GM10266 (cell line): ENCODE data around the gene EPB41L4A.

ENCODE experiments used
- DNase-seq: peaks from one replicate; pipeline ENCODE4 v3.0.0; 2012; ENCODE audit errors: extremely low spot score
- TF ChIP-seq, protein P1 (sequence below): IDR thresholded peaks from 2 replicates; pipeline ENCODE4 v1.5.1; 2012; ENCODE audit warnings: mild to moderate bottlenecking, low read depth; ENCODE audit not compliant: control insufficient read depth, insufficient read depth; ENCODE audit errors: missing control alignments

Gene EPB41L4A

DNA sequence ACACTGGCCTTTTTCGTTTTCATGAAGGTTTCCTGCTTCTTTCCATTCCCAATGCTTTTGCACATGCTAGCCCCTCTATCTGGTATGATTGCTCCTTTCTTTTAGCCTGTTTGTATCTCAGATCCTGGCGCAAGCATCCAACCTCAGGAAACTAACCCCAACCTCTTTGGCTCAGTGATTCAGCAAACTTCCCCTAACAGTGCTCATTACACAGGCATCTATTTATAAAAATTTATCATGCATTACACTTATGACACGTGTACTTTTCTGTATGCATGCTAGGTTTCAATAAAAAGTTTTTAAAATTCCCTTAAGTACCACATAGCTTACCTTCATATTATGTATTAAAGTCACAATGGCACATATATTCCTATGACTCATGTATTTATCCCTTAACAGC is 218.9 kb downstream of the EPB41L4A start:
- DNase-seq, result no peak
- TF ChIP-seq, protein P1, sequence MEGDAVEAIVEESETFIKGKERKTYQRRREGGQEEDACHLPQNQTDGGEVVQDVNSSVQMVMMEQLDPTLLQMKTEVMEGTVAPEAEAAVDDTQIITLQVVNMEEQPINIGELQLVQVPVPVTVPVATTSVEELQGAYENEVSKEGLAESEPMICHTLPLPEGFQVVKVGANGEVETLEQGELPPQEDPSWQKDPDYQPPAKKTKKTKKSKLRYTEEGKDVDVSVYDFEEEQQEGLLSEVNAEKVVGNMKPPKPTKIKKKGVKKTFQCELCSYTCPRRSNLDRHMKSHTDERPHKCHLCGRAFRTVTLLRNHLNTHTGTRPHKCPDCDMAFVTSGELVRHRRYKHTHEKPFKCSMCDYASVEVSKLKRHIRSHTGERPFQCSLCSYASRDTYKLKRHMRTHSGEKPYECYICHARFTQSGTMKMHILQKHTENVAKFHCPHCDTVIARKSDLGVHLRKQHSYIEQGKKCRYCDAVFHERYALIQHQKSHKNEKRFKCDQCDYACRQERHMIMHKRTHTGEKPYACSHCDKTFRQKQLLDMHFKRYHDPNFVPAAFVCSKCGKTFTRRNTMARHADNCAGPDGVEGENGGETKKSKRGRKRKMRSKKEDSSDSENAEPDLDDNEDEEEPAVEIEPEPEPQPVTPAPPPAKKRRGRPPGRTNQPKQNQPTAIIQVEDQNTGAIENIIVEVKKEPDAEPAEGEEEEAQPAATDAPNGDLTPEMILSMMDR, result no peak

DNA sequence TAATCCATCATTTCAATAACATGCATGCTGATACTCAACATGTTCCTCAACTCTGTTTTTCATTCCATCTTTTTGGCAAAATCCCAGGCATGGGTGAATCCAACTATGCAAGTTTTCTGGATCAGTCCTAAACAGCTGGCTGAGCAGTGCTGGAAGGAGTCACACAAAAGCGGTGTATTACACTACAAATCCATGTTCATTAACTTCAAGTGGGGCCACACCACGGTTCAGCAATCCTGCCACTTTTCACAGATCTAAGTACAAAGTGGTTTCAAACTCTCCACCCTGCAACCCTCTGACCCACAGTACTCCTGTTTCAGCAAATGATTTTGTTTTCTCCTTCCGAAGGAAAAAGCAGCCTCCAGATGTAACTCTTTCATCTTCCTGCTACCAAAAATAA is 222.5 kb downstream of the EPB41L4A start:
- DNase-seq, result no peak
- TF ChIP-seq, protein P1, result no peak

DNA sequence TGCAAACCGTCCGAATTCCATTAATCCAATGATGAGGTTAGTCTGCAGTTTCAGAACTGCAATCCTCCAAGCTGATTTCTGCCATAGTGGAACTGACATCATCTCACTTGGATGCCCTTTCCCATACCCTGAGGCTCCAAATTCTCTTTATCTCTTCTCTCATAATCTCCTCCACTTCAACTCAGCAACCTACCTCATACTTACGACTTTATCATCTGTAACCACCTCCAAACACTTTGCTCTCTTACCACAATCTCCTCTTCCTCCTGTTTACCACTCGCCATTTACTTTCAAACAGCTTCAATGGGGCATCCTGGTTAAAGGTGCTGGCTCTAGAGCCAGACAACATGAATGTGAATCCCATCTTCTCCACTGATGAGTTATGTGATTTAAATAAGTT is 223.2 kb downstream of the EPB41L4A start:
- TF ChIP-seq, protein P1, result no peak
- no peak for DNase-seq

DNA sequence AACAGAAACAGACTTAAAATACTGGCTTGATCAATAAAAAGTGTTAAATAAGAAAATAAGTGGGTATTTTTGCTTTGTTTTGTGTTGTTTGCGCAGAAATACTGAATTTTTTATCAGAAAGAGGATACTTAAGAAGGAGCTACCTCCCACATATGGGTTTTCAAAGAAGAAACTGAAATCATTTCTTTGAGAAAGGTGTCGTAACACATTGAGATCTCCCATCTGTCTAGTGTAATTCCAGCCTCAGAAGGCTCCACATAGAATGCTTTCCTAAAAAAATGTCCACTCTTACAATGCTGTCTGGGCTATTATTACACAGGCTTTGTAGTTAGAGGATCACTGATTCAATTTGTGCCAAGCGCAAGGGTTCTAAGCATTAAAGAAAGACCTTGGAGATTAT is 226.2 kb downstream of the EPB41L4A start:
- TF ChIP-seq, protein P1, result no peak
- DNase-seq, result no peak

DNA sequence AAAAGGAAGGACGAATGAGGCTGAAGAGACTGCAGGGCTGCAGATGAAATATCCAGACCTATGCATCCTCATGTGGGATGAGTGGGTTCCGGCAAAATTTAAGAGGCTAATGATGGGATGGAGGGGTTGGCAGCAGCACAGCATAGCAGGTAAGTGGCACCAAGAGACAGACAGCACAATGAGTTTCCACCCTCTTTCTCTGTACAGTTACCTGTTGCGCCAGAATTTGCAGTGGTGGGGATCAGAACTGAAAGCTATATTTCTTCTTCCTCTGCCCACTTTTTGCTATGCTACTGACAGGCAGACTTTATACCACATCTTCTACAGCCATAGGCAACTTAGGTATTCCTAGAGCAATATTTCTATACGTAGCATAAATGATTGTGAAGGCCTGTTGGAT is 227.0 kb downstream of the EPB41L4A start:
- DNase-seq, result no peak
- TF ChIP-seq, protein P1, result no peak

DNA sequence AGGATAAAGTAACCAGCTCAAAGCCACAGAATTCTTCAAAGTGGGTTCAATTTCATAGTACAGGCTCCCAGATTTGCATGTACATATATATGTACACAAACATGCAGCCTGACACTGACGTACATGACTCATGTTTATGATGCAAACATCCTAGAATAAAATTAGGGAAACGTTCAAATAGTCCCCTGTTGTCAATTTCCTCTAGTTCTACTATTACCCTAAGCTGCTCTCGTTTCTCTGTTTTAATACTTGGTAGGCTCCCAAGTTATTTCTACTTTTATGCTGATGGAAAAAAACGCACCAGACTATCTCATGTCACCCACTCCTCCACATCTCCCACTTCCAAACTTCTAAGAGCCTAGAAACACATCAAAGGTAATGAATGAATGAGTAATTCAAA is 229.7 kb downstream of the EPB41L4A start:
- DNase-seq, result no peak
- TF ChIP-seq, protein P1, result no peak

DNA sequence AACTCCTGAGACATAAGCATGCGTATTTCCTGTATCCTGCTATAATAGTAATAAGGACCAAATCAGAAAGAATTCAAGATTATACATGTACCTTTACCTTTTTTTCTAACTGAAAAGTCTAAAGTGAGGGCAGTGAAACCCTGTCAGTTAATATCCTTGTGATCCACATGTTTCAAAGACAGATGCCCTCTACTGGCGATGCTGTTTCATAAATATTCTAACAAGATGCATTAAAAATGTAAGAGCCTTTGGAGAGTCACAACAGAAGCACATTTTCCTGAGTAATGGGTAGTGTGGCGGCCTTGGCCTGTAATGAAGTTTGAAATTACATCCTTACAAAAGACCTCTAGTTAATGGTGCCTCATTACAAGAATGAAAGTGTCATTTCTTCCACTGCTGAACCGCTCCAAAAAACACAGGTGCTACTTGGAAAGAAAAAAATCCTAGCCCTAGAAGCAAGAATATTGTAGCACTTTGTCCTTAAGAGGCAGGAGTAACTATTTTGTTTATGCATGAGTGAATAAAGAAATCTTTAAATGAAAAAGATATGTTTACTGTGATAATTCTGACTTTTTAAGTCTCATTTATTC is 232.6 kb downstream of the EPB41L4A start:
- TF ChIP-seq, protein P1, result peak; percentile 67
- DNase-seq, result peak; percentile 25
